ENCODE measurements around the gene SUCLG2.

GRCh38 chr3:67564008-67564407, 90.4 kb downstream of the SUCLG2 start:
- no peak for TF ChIP-seq EZH2 (IDR thresholded peaks at IDR 0.05; ENCODE audit: low read length, unreplicated experiment)
- TF ChIP-seq, protein P1, sequence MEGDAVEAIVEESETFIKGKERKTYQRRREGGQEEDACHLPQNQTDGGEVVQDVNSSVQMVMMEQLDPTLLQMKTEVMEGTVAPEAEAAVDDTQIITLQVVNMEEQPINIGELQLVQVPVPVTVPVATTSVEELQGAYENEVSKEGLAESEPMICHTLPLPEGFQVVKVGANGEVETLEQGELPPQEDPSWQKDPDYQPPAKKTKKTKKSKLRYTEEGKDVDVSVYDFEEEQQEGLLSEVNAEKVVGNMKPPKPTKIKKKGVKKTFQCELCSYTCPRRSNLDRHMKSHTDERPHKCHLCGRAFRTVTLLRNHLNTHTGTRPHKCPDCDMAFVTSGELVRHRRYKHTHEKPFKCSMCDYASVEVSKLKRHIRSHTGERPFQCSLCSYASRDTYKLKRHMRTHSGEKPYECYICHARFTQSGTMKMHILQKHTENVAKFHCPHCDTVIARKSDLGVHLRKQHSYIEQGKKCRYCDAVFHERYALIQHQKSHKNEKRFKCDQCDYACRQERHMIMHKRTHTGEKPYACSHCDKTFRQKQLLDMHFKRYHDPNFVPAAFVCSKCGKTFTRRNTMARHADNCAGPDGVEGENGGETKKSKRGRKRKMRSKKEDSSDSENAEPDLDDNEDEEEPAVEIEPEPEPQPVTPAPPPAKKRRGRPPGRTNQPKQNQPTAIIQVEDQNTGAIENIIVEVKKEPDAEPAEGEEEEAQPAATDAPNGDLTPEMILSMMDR (conservative IDR thresholded peaks at IDR 0.05; ENCODE audit: low read depth, low read length) = no peak
